Amniotic epithelial cell (primary cell): ENCODE measurements around the gene DENND5B.
"Not testable (repeated sequence)": the region's sequence is repeated elsewhere in the genome, so short reads cannot be mapped to it uniquely, and the experiment has no call there.

ENCODE experiments used
- DNase-seq: peaks from one replicate; pipeline ENCODE4 v3.0.0-alpha.2; 2010; ENCODE audit warnings: low read depth

Gene DENND5B

GRCh38 chr12:31557707-31558106 lies 33.2 kb downstream of the DENND5B start:
- DNase-seq, result no peak

GRCh38 chr12:31555466-31555865 lies 35.5 kb downstream of the DENND5B start:
- not testable (repeated sequence) for DNase-seq

- not testable (repeated sequence) for DNase-seq
Observed at GRCh38 chr12:31550590-31550989, 40.3 kb downstream of the DENND5B start.

- no peak for DNase-seq
Observed at GRCh38 chr12:31536672-31537071, 54.3 kb downstream of the DENND5B start.

GRCh38 chr12:31533470-31533869 lies 57.5 kb downstream of the DENND5B start:
- DNase-seq, result no peak

- peak; percentile 11 for DNase-seq
Observed at GRCh38 chr12:31531893-31532292, 59.0 kb downstream of the DENND5B start.

GRCh38 chr12:31528095-31528494 lies 62.8 kb downstream of the DENND5B start:
- DNase-seq, result no peak

- no peak for DNase-seq
Observed at GRCh38 chr12:31527083-31527482, 63.9 kb downstream of the DENND5B start.

- no peak for DNase-seq
Observed at GRCh38 chr12:31526158-31526546, 64.8 kb downstream of the DENND5B start.

- no peak for DNase-seq
Observed at GRCh38 chr12:31525496-31526157, 65.3 kb downstream of the DENND5B start.

GRCh38 chr12:31524791-31525495 lies 66.0 kb downstream of the DENND5B start:
- peak; percentile 63 for DNase-seq

GRCh38 chr12:31523306-31523705 lies 67.6 kb downstream of the DENND5B start:
- no peak for DNase-seq

GRCh38 chr12:31522607-31523006 lies 68.3 kb downstream of the DENND5B start:
- DNase-seq, result no peak

- DNase-seq, result peak; percentile 43
Observed at GRCh38 chr12:31521964-31522363, 69.0 kb downstream of the DENND5B start.

GRCh38 chr12:31519511-31519910 lies 71.4 kb downstream of the DENND5B start:
- no peak for DNase-seq

GRCh38 chr12:31518680-31519227 lies 72.2 kb downstream of the DENND5B start:
- DNase-seq, result peak; percentile 99

- DNase-seq, result peak; percentile 46
Observed at GRCh38 chr12:31517994-31518393, 72.9 kb downstream of the DENND5B start.

GRCh38 chr12:31516702-31517101 lies 74.2 kb downstream of the DENND5B start:
- no peak for DNase-seq

- no peak for DNase-seq
Observed at GRCh38 chr12:31514912-31515311, 76.0 kb downstream of the DENND5B start.

- no peak for DNase-seq
Observed at GRCh38 chr12:31510034-31510433, 80.9 kb downstream of the DENND5B start.

GRCh38 chr12:31508436-31509150 lies 82.3 kb downstream of the DENND5B start:
- no peak for DNase-seq

- DNase-seq, result peak; percentile 75
Observed at GRCh38 chr12:31507966-31508365, 83.0 kb downstream of the DENND5B start.
